ENCODE results near the gene GTF2H1.
"Not testable (repeated sequence)": the region's sequence is repeated elsewhere in the genome, so short reads cannot be mapped to it uniquely, and the experiment has no call there.

Gene GTF2H1

GRCh38 chr11:18404062-18404461 is 81.7 kb downstream of the GTF2H1 start:
- Histone ChIP-seq H3K9me3 (ENCODE audit: control insufficient read depth, insufficient read depth, low read depth, low read length) (no peaks in the 10 kb centered on the region), H3K27ac (ENCODE audit: extremely low read depth, low read depth, low read length) (no peak overlapping the region), H3K4me1 (ENCODE audit: control insufficient read depth, insufficient read depth, low read length) (no peaks in the 10 kb centered on the region), H3K4me3 (ENCODE audit: low read depth, low read length) (no peak overlapping the region), H3K36me3 (ENCODE audit: control insufficient read depth in 2 of 2, insufficient read depth in 1 of 2, low read length in 2 of 2) (peaks cover 75 to 89% of the 10 kb centered on the region in 2 experiments)
- no peak for TF ChIP-seq ZNF335 (tag by site-specific recombination; conservative IDR thresholded peaks at IDR 0.05)
- no peak for TF ChIP-seq ZBTB48 (tag by site-specific recombination; IDR thresholded peaks at IDR 0.05)
- TF ChIP-seq ZNF24 (tag by site-specific recombination; IDR thresholded peaks at IDR 0.05), result no peak
- no peak for TF ChIP-seq GLIS1 (tag by site-specific recombination; IDR thresholded peaks at IDR 0.05)
- no peak for TF ChIP-seq ZNF561 (tag by site-specific recombination; IDR thresholded peaks at IDR 0.05; ENCODE audit: borderline replicate concordance)
- no peak for TF ChIP-seq ZNF624 (tag by site-specific recombination; IDR thresholded peaks at IDR 0.05)
- no peak for TF ChIP-seq ZNF768 (tag by site-specific recombination; IDR thresholded peaks at IDR 0.05)
- TF ChIP-seq ZXDB (tag by site-specific recombination; IDR thresholded peaks at IDR 0.05), result no peak
- TF ChIP-seq PBX3 (CRISPR knock-in tag; IDR thresholded peaks at IDR 0.05), result no peak
- TF ChIP-seq BCL11B (tag by site-specific recombination; IDR thresholded peaks at IDR 0.05; ENCODE audit: low read depth), result no peak
- no peak for TF ChIP-seq ZNF660 (tag by site-specific recombination; IDR thresholded peaks at IDR 0.05)
- no peak for TF ChIP-seq ZBTB10 (tag by site-specific recombination; IDR thresholded peaks at IDR 0.05)
- no peak for TF ChIP-seq SETDB1 (IDR thresholded peaks at IDR 0.05; ENCODE audit: insufficient read length, low read length)
- no peak for TF ChIP-seq ZNF501 (tag by site-specific recombination; IDR thresholded peaks at IDR 0.05)
- TF ChIP-seq ZNF621 (tag by site-specific recombination; IDR thresholded peaks at IDR 0.05), result no peak
- TF ChIP-seq ZNF521 (tag by site-specific recombination; IDR thresholded peaks at IDR 0.05), result no peak
- TF ChIP-seq ZNF701 (tag by site-specific recombination; IDR thresholded peaks at IDR 0.05), result no peak
- TF ChIP-seq ZNF549 (tag by site-specific recombination; IDR thresholded peaks at IDR 0.05), result no peak
- ChIA-PET POLR2A (interaction anchor here (0.6 to 9.0 kb wide), 3 partner anchors 7 to 23 kb away, joined by 3 to 93 read pairs (median 3); partner anchors contain the start of gene LDHA), CTCF (interaction anchor here (1.2 kb wide), 1 partner anchor 160 kb away, joined by 4 read pairs; no protein-coding TSS in a partner anchor)

- CTCF ChIA-PET, result interaction anchor here (0.6 kb wide), 2 partner anchors 72 to 164 kb away, joined by 3 read pairs; no protein-coding TSS in a partner anchor
- not testable (repeated sequence) for H3K9me3 ChIP-seq (ENCODE audit: control insufficient read depth, insufficient read depth, low read depth, low read length); H3K27ac ChIP-seq (ENCODE audit: extremely low read depth, low read depth, low read length); H3K4me1 ChIP-seq (ENCODE audit: control insufficient read depth, insufficient read depth, low read length); H3K4me3 ChIP-seq (ENCODE audit: low read depth, low read length)
- peaks cover 48 to 61% of the 10 kb centered on the region in 2 experiments for H3K36me3 ChIP-seq (ENCODE audit: control insufficient read depth in 2 of 2, insufficient read depth in 1 of 2, low read length in 2 of 2)
- POLR2A ChIA-PET, result interaction anchor here (9.0 kb wide), 1 partner anchor 10 kb away, joined by 93 read pairs; the partner anchor contains the start of gene LDHA
These were observed 85.0 kb downstream of the GTF2H1 start for GRCh38 chr11:18407400-18407799.

- Histone ChIP-seq H3K9me3 (ENCODE audit: control insufficient read depth, insufficient read depth, low read depth, low read length) (no peaks in the 10 kb centered on the region), H3K4me1 (ENCODE audit: control insufficient read depth, insufficient read depth, low read length) (no peaks in the 10 kb centered on the region), H3K27ac (ENCODE audit: extremely low read depth, low read depth, low read length) (no peak overlapping the region), H3K4me3 (ENCODE audit: low read depth, low read length) (no peak overlapping the region), H3K36me3 (ENCODE audit: control insufficient read depth in 2 of 2, insufficient read depth in 1 of 2, low read length in 2 of 2) (peaks cover 36 to 48% of the 10 kb centered on the region in 2 experiments)
- ChIA-PET POLR2A (interaction anchor here (9.0 kb wide), 1 partner anchor 12 kb away, joined by 93 read pairs; the partner anchor contains the start of gene LDHA), CTCF (no interaction called here)
- TF ChIP-seq FEZF1 (tag by site-specific recombination; IDR thresholded peaks at IDR 0.05) (no peak), ZNF266 (tag by site-specific recombination; IDR thresholded peaks at IDR 0.05; ENCODE audit: low read depth) (no peak), BCL11A (tag by site-specific recombination; IDR thresholded peaks at IDR 0.05; ENCODE audit: low read depth) (no peak), ZNF580 (tag by site-specific recombination; IDR thresholded peaks at IDR 0.05) (no peak), HOXD13 (CRISPR knock-in tag; IDR thresholded peaks at IDR 0.05; ENCODE audit: borderline replicate concordance) (no peak), ZNF677 (tag by site-specific recombination; IDR thresholded peaks at IDR 0.05) (no peak), ZNF18 (tag by site-specific recombination; IDR thresholded peaks at IDR 0.05) (no peak), ZNF132 (tag by site-specific recombination; IDR thresholded peaks at IDR 0.05; ENCODE audit: borderline replicate concordance) (no peak), ZFP41 (tag by site-specific recombination; IDR thresholded peaks at IDR 0.05; ENCODE audit: borderline replicate concordance) (no peak)
These were observed 86.4 kb downstream of the GTF2H1 start for GRCh38 chr11:18408558-18409291.

All from HEK293 (cell line).